Activated CD4-positive, alpha-beta T cell treated with anti-CD3 and anti-CD28 coated beads for 36 hours (primary cell): Measurements from ENCODE around the gene FUT1. TPM values are rescaled to one million over a fixed set of nuclear protein-coding genes. Genes with fewer than 3 reads are reported as not detected.
"Not testable (repeated sequence)": the region's sequence is repeated elsewhere in the genome, so short reads cannot be mapped to it uniquely, and the experiment has no call there.

Source experiments
- ATAC-seq: fragments of 200-7000 bp; cut with Tn5 transposase; one replicate; pipeline ENCODE4 v1.10.0; 2021; ENCODE audit warnings: mild to moderate bottlenecking, moderate library complexity
- CTCF ChIA-PET: fragments of 350-600 bp; sonication (Branson Sonifier 250); formaldehyde crosslinking; loops from one replicate; lab custom pipeline; 2021; ENCODE audit warnings: antibody characterized with exemption; lab: Charles Lee
- POLR2A ChIA-PET: fragments of 350-600 bp; sonication (Branson Sonifier 250); formaldehyde crosslinking; loops from one replicate; lab custom pipeline; 2021; ENCODE audit warnings: antibody characterized with exemption, inconsistent platforms; lab: Charles Lee
- DNase-seq: peaks from one replicate; pipeline ENCODE4 v3.0.0-alpha.2; 2020
- H3K27ac Mint-ChIP-seq: one replicate; pipeline ENCODE4 v1.8.0; 2021; ENCODE audit warnings: mixed read lengths
- H3K27me3 Mint-ChIP-seq: one replicate; pipeline ENCODE4 v1.8.0; 2021; ENCODE audit warnings: mixed read lengths
- H3K36me3 Mint-ChIP-seq: one replicate; pipeline ENCODE4 v1.8.0; 2021; ENCODE audit warnings: low read depth, mixed read lengths
- H3K4me1 Mint-ChIP-seq: one replicate; pipeline ENCODE4 v1.8.0; 2021; ENCODE audit warnings: mixed read lengths
- H3K4me3 Mint-ChIP-seq: one replicate; pipeline ENCODE4 v1.8.0; 2021; ENCODE audit warnings: mild to moderate bottlenecking, moderate library complexity, mixed read lengths
- H3K9me3 Mint-ChIP-seq: one replicate; pipeline ENCODE4 v1.8.0; 2021; ENCODE audit warnings: low read depth, mixed read lengths
- intact Hi-C, 2 experiments: fragments of 100-400 bp; cut with DNase I in 1 of 2; cut with micrococcal nuclease in 1 of 2; formaldehyde crosslinking; loops; one replicate each; pipeline versions ENCODE4 v1.14.2 to v1.15.1; 2022 to 2024; cut with DNase I, micrococcal nuclease
- total RNA-seq, 2 experiments: library from RNA; stranded (reverse); gene quantifications; one replicate each; pipeline ENCODE4 v1.2.3, GENCODE V29; 2021

FUT1 gene
- total RNA-seq, 2 experiments from 2014 or later = 0.23 to 0.32 TPM

- H3K27me3 Mint-ChIP-seq = no peaks in the 10 kb centered on the region
- H3K36me3 Mint-ChIP-seq = peaks cover 18% of the 10 kb centered on the region
- DNase-seq (peak; percentile 33), ATAC-seq (peak; percentile 34)
- intact Hi-C loops = loop anchor here in 1 of 2 experiments (1.0 to 5.0 kb wide), 6 partner anchors 11 to 917 kb away; partner anchors contain the start of genes NUCB1, RRAS, SCAF1 and TMEM143
- H3K4me3 Mint-ChIP-seq = no peak overlapping the region
- peaks cover 13% of the 10 kb centered on the region for H3K9me3 Mint-ChIP-seq
- ChIA-PET POLR2A (interaction anchor here (0.6 kb wide), 1 partner anchor 14 kb away, joined by 3 read pairs; no protein-coding TSS in a partner anchor), CTCF (interaction anchor here (0.6 to 2.4 kb wide), 8 partner anchors 9 to 119 kb away, joined by 3 to 12 read pairs (median 4); no protein-coding TSS in a partner anchor)
- H3K27ac Mint-ChIP-seq = peak overlapping the region; percentile 93
- H3K4me1 Mint-ChIP-seq = peaks cover 21% of the 10 kb centered on the region
These were observed 27.4 kb downstream of the FUT1 start for GRCh38 chr19:48724796-48725753.

DNA sequence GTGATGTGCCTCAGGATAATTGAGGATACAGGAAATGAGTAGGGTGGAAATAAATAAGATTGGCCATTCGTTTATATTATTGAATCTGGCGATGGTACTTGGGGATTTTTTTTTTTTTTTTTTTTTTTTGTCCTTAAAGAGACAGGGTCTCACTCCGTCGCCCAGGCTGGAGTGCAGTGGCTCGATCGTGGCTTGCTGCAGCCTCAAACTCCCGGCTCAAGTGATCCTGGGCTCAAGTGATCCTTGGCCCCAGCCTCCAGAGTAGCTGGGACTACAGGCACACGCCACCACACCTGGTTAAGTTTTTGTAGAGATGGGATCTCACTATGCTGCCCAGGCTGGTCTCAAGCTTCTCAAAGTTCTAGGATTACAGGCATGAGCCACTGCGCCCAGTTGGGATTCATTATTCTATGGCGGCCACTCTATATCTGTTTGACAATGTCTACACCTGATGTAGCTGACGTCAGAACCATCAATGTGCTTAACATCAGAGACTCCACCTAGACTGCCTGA, 30.2 kb downstream of the FUT1 start:
- no peak for DNase-seq
- ChIA-PET POLR2A (no interaction called here), CTCF (interaction anchor here (0.5 to 0.9 kb wide), 2 partner anchors 272 to 1453 kb away, joined by 3 to 4 read pairs; partner anchors contain the start of gene RUVBL2)
- Mint-ChIP-seq H3K9me3 (peaks cover 13% of the 10 kb centered on the region), H3K4me3 (no peak overlapping the region), H3K36me3 (peaks cover 18% of the 10 kb centered on the region), H3K4me1 (peaks cover 22% of the 10 kb centered on the region), H3K27ac (no peak overlapping the region), H3K27me3 (no peaks in the 10 kb centered on the region)
- ATAC-seq = no peak
- intact Hi-C loops = loop anchor here in 1 of 2 experiments (5.0 kb wide), 2 partner anchors 400 to 920 kb away; partner anchors contain the start of genes RRAS and SCAF1

- POLR2A ChIA-PET = interaction anchor here (0.6 kb wide), 1 partner anchor 775 kb away, joined by 3 read pairs; no protein-coding TSS in a partner anchor
- intact Hi-C loops = loop anchor here (1.0 to 5.0 kb wide), 8 partner anchors 18 to 922 kb away; partner anchors contain the start of genes GRWD1 (in 1 of the 2), NUCB1 (in 1 of the 2), RPL18 (in 1 of the 2) and RRAS (in 1 of the 2)
- CTCF ChIA-PET = interaction anchor here (0.5 to 1.5 kb wide), 3 partner anchors 19 to 995 kb away, joined by 3 to 12 read pairs (median 3); partner anchors contain the start of gene RASIP1
- ATAC-seq = peak; percentile 96
- Mint-ChIP-seq H3K9me3 (peaks cover 6% of the 10 kb centered on the region), H3K4me1 (peaks cover 14% of the 10 kb centered on the region), H3K27ac (peak overlapping the region; percentile 97), H3K4me3 (peak overlapping the region; percentile 80), H3K27me3 (no peaks in the 10 kb centered on the region), H3K36me3 (peaks cover 7% of the 10 kb centered on the region)
- DNase-seq = peak; percentile 97
These were observed 31.7 kb downstream of the FUT1 start for GRCh38 chr19:48720613-48721296.

GRCh38 chr19:48720251-48720612, 32.2 kb downstream of the FUT1 start:
- peaks cover 3% of the 10 kb centered on the region for H3K36me3 Mint-ChIP-seq
- ChIA-PET CTCF (interaction anchor here (0.9 to 1.5 kb wide), 2 partner anchors 19 to 20 kb away, joined by 3 to 12 read pairs; partner anchors contain the start of gene RASIP1), POLR2A (interaction anchor here (0.6 kb wide), 1 partner anchor 775 kb away, joined by 3 read pairs; no protein-coding TSS in a partner anchor)
- H3K27ac Mint-ChIP-seq = peak overlapping the region; percentile 97
- ATAC-seq = peak; percentile 14
- no peak for DNase-seq
- peak overlapping the region; percentile 80 for H3K4me3 Mint-ChIP-seq
- peaks cover 10% of the 10 kb centered on the region for H3K4me1 Mint-ChIP-seq
- intact Hi-C loops = loop anchor here (1.0 to 5.0 kb wide), 6 partner anchors 19 to 922 kb away; partner anchors contain the start of genes GRWD1 (in 1 of the 2), RRAS (in 1 of the 2) and SCAF1 (in 1 of the 2)
- H3K9me3 Mint-ChIP-seq = peaks cover 3% of the 10 kb centered on the region
- H3K27me3 Mint-ChIP-seq = no peaks in the 10 kb centered on the region

DNA sequence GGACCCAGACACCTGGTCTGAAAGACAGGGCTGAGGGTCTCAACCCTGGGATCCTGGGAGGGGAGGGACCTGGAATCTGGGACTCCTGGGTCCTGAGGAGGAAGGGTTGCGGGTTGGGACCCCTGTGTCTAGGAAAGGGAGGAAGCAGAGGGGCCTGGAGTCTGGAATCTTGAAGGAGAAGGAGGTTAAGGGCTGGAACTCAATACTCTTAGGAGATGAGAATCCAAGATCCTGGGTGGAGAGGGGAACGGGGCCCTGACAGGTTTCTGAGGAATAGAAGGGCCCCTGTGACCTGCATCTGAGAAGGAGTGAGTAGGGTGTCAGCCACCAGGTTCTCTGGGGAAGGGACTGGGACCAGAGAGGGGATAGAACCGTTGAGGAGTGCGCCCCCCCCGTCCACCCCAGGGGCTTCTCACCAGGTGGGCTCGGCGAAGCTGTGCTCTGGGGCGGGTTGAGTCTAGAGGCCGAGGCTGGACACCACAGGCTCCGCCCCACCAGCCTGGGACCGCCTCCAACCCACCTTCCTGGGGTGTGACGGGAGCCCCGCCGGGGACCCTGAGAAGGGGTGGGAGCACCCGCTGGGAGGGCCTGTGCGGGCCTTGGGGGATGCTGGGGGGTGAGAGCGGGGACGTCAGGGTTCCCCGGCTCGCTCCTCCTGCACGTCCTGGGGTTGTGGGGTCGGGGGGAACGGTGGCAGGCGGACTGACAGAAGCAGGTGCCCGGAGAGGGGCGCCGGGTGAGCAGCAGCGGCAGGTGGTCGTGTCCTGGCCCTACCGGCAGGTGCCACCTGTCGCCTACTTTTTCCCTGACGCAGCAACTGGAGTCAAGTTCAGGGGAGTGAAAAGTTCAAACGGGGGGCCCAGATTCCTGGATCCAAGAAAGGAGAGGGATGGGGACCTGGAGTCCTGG, 32.9 kb downstream of the FUT1 start, which contains the start of gene MAMSTR:
Gene MAMSTR, minus strand, starts transcription at position 463 of the 909 bp plus-strand sequence. CDS start 694 bp downstream, outside the sequence.
- ChIA-PET POLR2A (no interaction called here), CTCF (no interaction called here)
- ATAC-seq (no peak), DNase-seq (no peak)
- H3K27me3 Mint-ChIP-seq = no peaks in the 10 kb centered on the region
- H3K9me3 Mint-ChIP-seq = no peaks in the 10 kb centered on the region
- peak within 1 kb of the TSS; percentile 80 for H3K4me3 Mint-ChIP-seq
- peaks cover 10% of the 10 kb centered on the region for H3K4me1 Mint-ChIP-seq
- intact Hi-C loops = loop anchor here (1.0 to 5.0 kb wide), 6 partner anchors 19 to 923 kb away; partner anchors contain the start of genes GRWD1 (in 1 of the 2), RRAS (in 1 of the 2) and SCAF1 (in 1 of the 2)
- H3K27ac Mint-ChIP-seq = peak within 1 kb of the TSS; percentile 97
- no peaks in the 10 kb centered on the region for H3K36me3 Mint-ChIP-seq

- no peak overlapping the region for H3K4me3 Mint-ChIP-seq
- no peaks in the 10 kb centered on the region for H3K9me3 Mint-ChIP-seq
- no peaks in the 10 kb centered on the region for H3K27me3 Mint-ChIP-seq
- POLR2A ChIA-PET = no interaction called here
- CTCF ChIA-PET = no interaction called here
- peaks cover 11% of the 10 kb centered on the region for H3K4me1 Mint-ChIP-seq
- ATAC-seq = no peak
- H3K27ac Mint-ChIP-seq = no peak overlapping the region
- no peak for DNase-seq
- intact Hi-C loops = no loop called here
- H3K36me3 Mint-ChIP-seq = no peaks in the 10 kb centered on the region
These were observed 33.7 kb downstream of the FUT1 start for GRCh38 chr19:48718711-48719231.

- CTCF ChIA-PET = not testable (repeated sequence)
These were observed 34.3 kb downstream of the FUT1 start for GRCh38 chr19:48718106-48718505.

DNA sequence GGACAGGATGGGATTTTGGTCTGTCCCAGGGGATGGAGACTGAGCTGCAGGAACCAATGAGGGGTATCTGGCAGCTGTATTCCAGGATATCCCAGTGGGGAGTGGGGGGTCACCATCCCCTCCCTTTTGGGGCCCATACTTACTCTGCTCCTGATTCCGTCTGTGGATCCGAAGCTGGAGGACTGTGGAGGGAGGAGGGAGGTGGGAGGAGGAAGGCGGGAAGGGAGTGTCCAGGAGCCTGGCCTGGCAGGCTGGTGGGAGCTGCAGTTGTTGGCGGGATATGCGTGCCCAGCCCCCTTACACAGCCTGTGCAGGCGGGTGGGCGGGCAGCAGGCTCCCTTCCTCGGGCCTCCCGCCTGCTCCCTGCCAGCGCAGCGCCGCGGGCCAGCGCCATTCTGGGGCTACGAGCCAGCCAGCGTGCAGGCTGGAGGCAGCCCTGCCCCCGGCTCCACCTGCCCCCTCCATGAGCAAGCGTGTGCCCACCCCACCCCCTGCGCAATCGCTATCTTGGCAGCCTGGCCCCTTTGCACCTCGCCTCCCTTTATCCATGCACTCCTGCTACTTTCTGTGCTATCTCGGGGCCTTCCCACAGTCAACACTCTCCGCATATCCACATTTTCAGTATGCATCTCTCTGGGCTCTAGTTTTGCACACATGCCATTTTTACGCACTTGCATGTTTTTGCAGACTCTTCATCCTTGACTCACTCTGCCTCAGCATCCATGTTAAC, 35.7 kb downstream of the FUT1 start:
- intact Hi-C loops = no loop called here
- no peak overlapping the region for H3K4me3 Mint-ChIP-seq
- DNase-seq (no peak), ATAC-seq (no peak)
- no peaks in the 10 kb centered on the region for H3K9me3 Mint-ChIP-seq
- H3K27me3 Mint-ChIP-seq = no peaks in the 10 kb centered on the region
- no peaks in the 10 kb centered on the region for H3K36me3 Mint-ChIP-seq
- H3K4me1 Mint-ChIP-seq = peaks cover 18% of the 10 kb centered on the region
- ChIA-PET CTCF (interaction anchor here (0.8 to 1.2 kb wide), 2 partner anchors 8 to 22 kb away, joined by 4 read pairs; no protein-coding TSS in a partner anchor), POLR2A (interaction anchor here (0.6 kb wide), 1 partner anchor 276 kb away, joined by 4 read pairs; the partner anchor contains the start of gene GYS1)
- H3K27ac Mint-ChIP-seq = no peak overlapping the region

More at GRCh38 chr19:48718106-48718505, 34.3 kb downstream of the FUT1 start:
- POLR2A ChIA-PET, H3K4me3 Mint-ChIP-seq, intact Hi-C loops, H3K9me3 Mint-ChIP-seq, ATAC-seq, H3K36me3 Mint-ChIP-seq, DNase-seq, H3K27me3 Mint-ChIP-seq, H3K27ac Mint-ChIP-seq: not testable (repeated sequence)
- H3K4me1 Mint-ChIP-seq = peaks cover 12% of the 10 kb centered on the region

DNA sequence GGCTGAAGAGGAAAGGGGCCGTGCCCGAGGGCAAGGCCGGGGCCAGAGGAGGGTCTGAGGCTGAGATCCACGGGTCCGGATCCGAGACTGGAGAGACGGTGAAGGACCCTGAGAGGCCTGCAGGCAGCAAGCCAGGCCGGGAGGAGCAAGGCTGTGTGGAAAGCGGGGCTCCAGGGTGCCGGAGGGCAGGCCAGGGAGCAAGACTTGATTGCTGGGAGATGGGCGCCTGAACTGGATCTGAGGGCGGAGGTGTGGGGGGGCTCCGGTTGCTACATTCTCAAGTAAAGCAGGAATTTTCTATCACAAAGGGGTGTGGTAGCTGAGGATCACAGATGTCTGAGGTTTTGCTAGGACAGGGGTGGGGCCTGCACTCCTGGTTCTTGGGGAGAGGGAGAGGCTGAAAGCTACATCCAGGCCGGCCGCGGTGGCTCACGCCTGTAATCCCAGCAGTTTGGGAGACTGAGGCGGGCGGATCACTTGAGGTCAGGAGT, 36.7 kb downstream of the FUT1 start:
- no peaks in the 10 kb centered on the region for H3K9me3 Mint-ChIP-seq
- peaks cover 8% of the 10 kb centered on the region for H3K36me3 Mint-ChIP-seq
- H3K27me3 Mint-ChIP-seq = no peaks in the 10 kb centered on the region
- DNase-seq = no peak
- H3K4me3 Mint-ChIP-seq = peak overlapping the region; percentile 83
- CTCF ChIA-PET = interaction anchor here (0.8 to 1.2 kb wide), 2 partner anchors 9 to 23 kb away, joined by 4 read pairs; no protein-coding TSS in a partner anchor
- intact Hi-C loops = loop anchor here (2.0 kb wide), 2 partner anchors 69 to 205 kb away; partner anchors contain the start of genes CA11 (in 1 of the 2) and LMTK3 (in 1 of the 2)
- H3K27ac Mint-ChIP-seq = no peak overlapping the region
- H3K4me1 Mint-ChIP-seq = peaks cover 18% of the 10 kb centered on the region
- POLR2A ChIA-PET = no interaction called here
- ATAC-seq = no peak
